ENCODE results near the gene ADAMTS5.

GRCh38 chr21:26965907-26966581 lies 844 bp downstream of the ADAMTS5 start:
- no peak for TF ChIP-seq POLR2A (IDR thresholded peaks at IDR 0.05)
- no peak for TF ChIP-seq CTCF (IDR thresholded peaks at IDR 0.05)

All from Peyer's patch (tissue), 4 donors.